Neural progenitor cell (in vitro differentiated cells): ENCODE results near the gene HK2.
"Not testable (repeated sequence)": the region's sequence is repeated elsewhere in the genome, so short reads cannot be mapped to it uniquely, and the experiment has no call there.

Experiments
- EZH2 ChIP-seq: fragments of 200-600 bp; sonication (generic); IDR thresholded peaks from 2 replicates; pipeline ENCODE4 v1.6.1; 2017; ENCODE audit warnings: antibody characterized with exemption, mild to moderate bottlenecking, moderate library complexity
- TF ChIP-seq, protein P1 (sequence below): fragments of 200-600 bp; sonication (generic); IDR thresholded peaks from 2 replicates; pipeline ENCODE4 v1.5.1; 2017; ENCODE audit warnings: antibody characterized with exemption, mild to moderate bottlenecking

- TF ChIP-seq, protein P1, sequence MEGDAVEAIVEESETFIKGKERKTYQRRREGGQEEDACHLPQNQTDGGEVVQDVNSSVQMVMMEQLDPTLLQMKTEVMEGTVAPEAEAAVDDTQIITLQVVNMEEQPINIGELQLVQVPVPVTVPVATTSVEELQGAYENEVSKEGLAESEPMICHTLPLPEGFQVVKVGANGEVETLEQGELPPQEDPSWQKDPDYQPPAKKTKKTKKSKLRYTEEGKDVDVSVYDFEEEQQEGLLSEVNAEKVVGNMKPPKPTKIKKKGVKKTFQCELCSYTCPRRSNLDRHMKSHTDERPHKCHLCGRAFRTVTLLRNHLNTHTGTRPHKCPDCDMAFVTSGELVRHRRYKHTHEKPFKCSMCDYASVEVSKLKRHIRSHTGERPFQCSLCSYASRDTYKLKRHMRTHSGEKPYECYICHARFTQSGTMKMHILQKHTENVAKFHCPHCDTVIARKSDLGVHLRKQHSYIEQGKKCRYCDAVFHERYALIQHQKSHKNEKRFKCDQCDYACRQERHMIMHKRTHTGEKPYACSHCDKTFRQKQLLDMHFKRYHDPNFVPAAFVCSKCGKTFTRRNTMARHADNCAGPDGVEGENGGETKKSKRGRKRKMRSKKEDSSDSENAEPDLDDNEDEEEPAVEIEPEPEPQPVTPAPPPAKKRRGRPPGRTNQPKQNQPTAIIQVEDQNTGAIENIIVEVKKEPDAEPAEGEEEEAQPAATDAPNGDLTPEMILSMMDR = not testable (repeated sequence)
- TF ChIP-seq EZH2 = not testable (repeated sequence)
Measured at GRCh38 chr2:74853360-74853759, 19.4 kb downstream of the HK2 start.
